Fibroblast of skin of back (primary cell): ENCODE measurements around the gene GIPC2.

Experiments
- DNase-seq: peaks from one replicate; pipeline ENCODE4 v3.0.0-alpha.2; 2013

GIPC2 gene

DNA sequence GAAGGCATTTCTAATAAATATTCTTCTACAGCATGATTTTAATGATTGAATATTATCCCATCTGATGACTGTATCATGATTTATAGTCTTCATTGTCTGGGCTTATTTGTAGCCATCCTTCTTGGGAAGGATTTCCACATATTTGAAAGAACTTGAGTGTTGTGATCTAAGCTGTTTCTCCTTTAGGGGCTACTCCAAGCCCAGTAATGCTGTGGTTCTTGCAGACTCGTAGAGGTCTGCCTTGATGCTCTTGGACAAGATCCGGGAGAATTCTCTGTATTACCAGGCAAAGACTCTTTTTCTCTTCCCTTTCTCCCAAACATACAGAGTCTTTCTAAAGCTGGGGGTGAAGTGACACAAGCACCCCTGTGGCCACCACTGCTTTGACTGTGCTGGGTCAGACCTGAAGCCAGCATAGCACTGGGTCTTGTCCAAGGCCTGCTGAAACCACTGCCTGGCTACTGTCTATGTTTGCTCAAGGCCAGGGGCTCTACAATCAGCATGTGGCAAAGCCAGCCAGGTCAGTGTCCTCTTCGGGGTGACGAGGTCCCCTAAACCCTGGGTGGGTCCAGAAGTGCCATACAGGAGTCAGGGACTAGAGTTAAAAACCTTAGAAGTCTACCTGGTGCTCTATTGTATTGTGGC lies 107.4 kb downstream of the GIPC2 start:
- DNase-seq: no peak

- no peak for DNase-seq
Observed at GRCh38 chr1:78155121-78155520, 109.4 kb downstream of the GIPC2 start.

GRCh38 chr1:78156805-78157521 lies 111.2 kb downstream of the GIPC2 start:
- DNase-seq: peak; percentile 65

DNA sequence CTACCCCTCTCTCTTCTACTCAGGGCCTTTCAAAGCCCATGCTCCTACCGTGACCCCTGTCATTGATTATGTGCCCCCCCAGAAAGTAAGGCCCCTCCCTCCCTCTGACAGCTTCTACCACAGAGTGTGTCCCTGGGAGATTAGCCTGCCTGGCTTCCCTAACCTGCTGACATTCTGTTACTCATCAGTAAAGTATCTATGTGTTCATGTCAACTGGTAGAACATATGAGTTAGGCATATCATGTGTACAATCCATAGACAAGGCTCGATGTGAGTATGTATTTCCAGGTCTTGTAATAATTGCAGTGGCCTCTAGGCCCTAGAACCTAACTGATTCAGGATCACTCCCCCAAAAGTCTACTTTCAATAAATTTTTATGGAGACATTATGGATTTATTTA lies 120.0 kb downstream of the GIPC2 start:
- peak; percentile 12 for DNase-seq

GRCh38 chr1:78168306-78168705 lies 122.5 kb downstream of the GIPC2 start:
- DNase-seq: peak; percentile 11

GRCh38 chr1:78170859-78171258 lies 125.1 kb downstream of the GIPC2 start:
- no peak for DNase-seq

DNA sequence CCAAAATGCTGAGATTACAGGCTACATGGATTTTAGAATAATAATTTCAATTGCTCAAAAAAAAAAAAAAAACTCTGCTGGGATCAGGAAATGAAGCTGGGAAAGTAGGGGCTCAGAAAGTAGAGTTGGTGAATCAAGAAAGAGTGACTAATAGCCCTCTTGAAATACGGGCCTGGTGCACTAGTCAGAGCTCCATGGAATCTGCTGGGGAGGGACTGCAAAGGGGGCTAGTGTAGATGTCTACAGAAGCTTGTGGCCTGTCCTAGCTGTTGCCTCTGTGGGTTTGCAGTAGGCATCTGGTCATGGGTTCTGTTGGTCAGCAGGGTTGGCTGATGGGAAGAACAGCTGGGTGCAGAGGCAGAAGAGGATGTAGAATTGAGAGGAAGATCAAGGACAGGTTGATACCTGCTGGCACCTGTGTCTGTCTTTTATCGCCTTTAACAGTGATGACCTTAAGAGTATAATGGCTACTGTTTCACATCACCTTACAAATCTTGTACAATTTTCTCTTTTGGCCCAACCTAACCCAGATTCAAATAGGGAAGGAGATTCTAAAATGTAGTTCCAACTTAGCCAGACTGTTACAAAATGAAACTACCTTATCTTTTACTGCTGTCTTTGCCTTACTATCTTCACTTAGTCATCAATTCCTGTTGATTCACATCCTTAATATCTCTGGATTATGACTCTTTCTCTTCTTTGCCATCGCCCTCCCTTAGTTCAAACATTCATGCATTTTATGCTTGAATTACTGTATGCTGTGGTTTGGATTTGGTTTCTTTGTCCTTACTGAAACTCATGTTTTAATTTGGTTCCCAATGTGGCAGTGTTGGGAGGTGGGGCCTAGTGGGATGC lies 126.2 kb downstream of the GIPC2 start:
- DNase-seq: peak; percentile 81

GRCh38 chr1:78176448-78176847 lies 130.7 kb downstream of the GIPC2 start:
- DNase-seq: peak; percentile 87

DNA sequence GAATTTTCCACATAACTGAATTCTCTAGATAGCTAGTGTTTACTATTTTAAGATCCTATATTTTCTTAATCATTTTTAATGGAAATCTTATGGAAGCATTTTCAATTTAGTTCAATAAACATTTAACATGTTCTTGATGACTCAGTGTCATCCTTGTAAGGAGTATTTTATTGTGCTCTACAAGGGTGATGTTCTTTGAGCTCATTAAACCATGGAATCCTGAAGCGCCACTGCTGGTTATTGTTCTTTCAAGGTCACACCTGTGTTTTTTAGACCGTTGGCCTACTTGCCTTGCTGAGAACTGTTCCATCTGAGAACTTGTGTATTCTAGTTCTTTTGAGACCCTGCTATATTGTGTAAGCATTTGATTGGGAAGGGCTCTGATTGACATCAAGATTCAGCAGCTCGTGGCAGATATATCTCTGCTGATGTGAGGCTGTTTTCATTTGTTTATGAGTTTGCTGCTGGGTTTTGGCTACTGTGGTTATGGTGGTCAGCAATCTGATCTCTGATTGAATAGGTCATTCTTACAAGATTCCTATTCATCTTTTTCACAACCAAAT lies 132.0 kb downstream of the GIPC2 start:
- no peak for DNase-seq

GRCh38 chr1:78178816-78179215 lies 133.1 kb downstream of the GIPC2 start:
- DNase-seq: no peak

DNA sequence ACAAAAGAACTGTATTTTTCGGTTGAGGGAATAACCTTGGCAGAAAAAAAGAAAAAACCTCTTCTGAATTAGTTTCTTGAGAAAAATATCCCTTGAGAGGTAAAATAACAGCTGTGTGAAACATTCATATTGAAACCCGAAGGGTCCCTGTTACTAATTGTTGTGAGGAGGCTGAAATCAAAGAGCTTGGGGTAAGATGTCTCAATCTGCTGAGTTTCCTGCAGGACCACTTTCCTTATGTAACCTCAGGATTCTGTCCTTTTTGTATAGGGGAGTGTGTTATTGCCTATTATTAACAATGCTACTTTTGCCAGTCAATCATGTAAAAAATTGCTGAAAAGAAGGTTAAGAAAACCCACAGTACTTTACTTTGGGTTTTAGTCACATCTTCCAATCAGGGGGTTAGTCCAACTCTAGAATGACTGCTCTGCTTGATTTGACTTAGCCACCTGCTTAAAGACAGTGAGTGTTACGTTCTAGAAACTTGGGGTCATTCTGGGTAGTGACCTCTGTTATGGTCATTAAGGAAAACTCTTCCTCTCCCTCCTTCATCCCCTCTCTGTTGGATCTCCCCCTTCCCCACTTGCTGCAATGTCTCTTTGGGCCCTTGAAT lies 138.8 kb downstream of the GIPC2 start:
- no peak for DNase-seq
